Activated naive CD4-positive, alpha-beta T cell treated with anti-CD3 and anti-CD28 coated beads, Interleukin-2, amount 10 ng/mL, durations not matched to agents 7 days and 5 days (primary cell): Measurements from ENCODE around the gene FABP3.
"Not testable (repeated sequence)": the region's sequence is repeated elsewhere in the genome, so short reads cannot be mapped to it uniquely, and the experiment has no call there.

Experiments
- CTCF ChIA-PET: fragments of 350-600 bp; sonication (Branson Sonifier 250); formaldehyde crosslinking; loops from one replicate; lab custom pipeline; 2021; ENCODE audit warnings: antibody characterized with exemption; lab: Charles Lee
- DNase-seq: peaks from one replicate; pipeline ENCODE4 v3.0.0-alpha.2; 2020
- H3K27ac Mint-ChIP-seq: one replicate; pipeline ENCODE4 v1.8.0; 2021; ENCODE audit warnings: mild to moderate bottlenecking, moderate library complexity, mixed read lengths
- H3K27me3 Mint-ChIP-seq: one replicate; pipeline ENCODE4 v1.8.0; 2021; ENCODE audit warnings: mild to moderate bottlenecking, mixed read lengths
- H3K36me3 Mint-ChIP-seq: one replicate; pipeline ENCODE4 v1.8.0; 2021; ENCODE audit warnings: mixed read lengths
- H3K4me1 Mint-ChIP-seq: one replicate; pipeline ENCODE4 v1.8.0; 2021; ENCODE audit warnings: mixed read lengths
- H3K4me3 Mint-ChIP-seq: one replicate; pipeline ENCODE4 v1.8.0; 2021; ENCODE audit warnings: mild to moderate bottlenecking, moderate library complexity, mixed read lengths
- H3K9me3 Mint-ChIP-seq: one replicate; pipeline ENCODE4 v1.8.0; 2021; ENCODE audit warnings: mixed read lengths

FABP3 gene

GRCh38 chr1:31390071-31390470 is 17.2 kb upstream of the FABP3 start:
- no peak overlapping the region for H3K27ac Mint-ChIP-seq
- CTCF ChIA-PET, result interaction anchor here (2.2 kb wide), 1 partner anchor 159 kb away, joined by 7 read pairs; no protein-coding TSS in a partner anchor
- DNase-seq, result no peak
- no peaks in the 10 kb centered on the region for H3K36me3 Mint-ChIP-seq
- H3K4me3 Mint-ChIP-seq, result no peak overlapping the region
- H3K9me3 Mint-ChIP-seq, result no peaks in the 10 kb centered on the region
- H3K4me1 Mint-ChIP-seq, result peaks cover 9% of the 10 kb centered on the region
- peaks cover 27% of the 10 kb centered on the region for H3K27me3 Mint-ChIP-seq

GRCh38 chr1:31389616-31390015 is 16.7 kb upstream of the FABP3 start:
- Mint-ChIP-seq H3K4me1 (peaks cover 5% of the 10 kb centered on the region), H3K9me3 (no peaks in the 10 kb centered on the region), H3K27me3 (peaks cover 25% of the 10 kb centered on the region), H3K4me3 (no peak overlapping the region), H3K27ac (no peak overlapping the region), H3K36me3 (no peaks in the 10 kb centered on the region)
- CTCF ChIA-PET, result no interaction called here
- no peak for DNase-seq

GRCh38 chr1:31387612-31388011 is 14.7 kb upstream of the FABP3 start:
- Mint-ChIP-seq H3K4me1 (no peaks in the 10 kb centered on the region), H3K4me3 (no peak overlapping the region), H3K9me3 (no peaks in the 10 kb centered on the region), H3K27me3 (peaks cover 36% of the 10 kb centered on the region), H3K27ac (no peak overlapping the region), H3K36me3 (no peaks in the 10 kb centered on the region)
- CTCF ChIA-PET, result no interaction called here
- DNase-seq, result no peak

GRCh38 chr1:31386576-31387243 is 13.8 kb upstream of the FABP3 start:
- H3K36me3 Mint-ChIP-seq, H3K9me3 Mint-ChIP-seq, H3K4me3 Mint-ChIP-seq, H3K27ac Mint-ChIP-seq, DNase-seq, H3K4me1 Mint-ChIP-seq: not testable (repeated sequence)
- CTCF ChIA-PET, result interaction anchor here (1.0 kb wide), 2 partner anchors 8 to 162 kb away, joined by 3 to 4 read pairs; no protein-coding TSS in a partner anchor
- peaks cover 42% of the 10 kb centered on the region for H3K27me3 Mint-ChIP-seq

- Mint-ChIP-seq H3K4me1 (no peaks in the 10 kb centered on the region), H3K27ac (no peak overlapping the region), H3K36me3 (no peaks in the 10 kb centered on the region), H3K9me3 (no peaks in the 10 kb centered on the region), H3K4me3 (no peak overlapping the region), H3K27me3 (peaks cover 57% of the 10 kb centered on the region)
- no peak for DNase-seq
- CTCF ChIA-PET, result interaction anchor here (1.3 kb wide), 1 partner anchor 11 kb away, joined by 5 read pairs; no protein-coding TSS in a partner anchor
These were observed 11.1 kb upstream of the FABP3 start for GRCh38 chr1:31383967-31384366.

GRCh38 chr1:31382379-31382989 is 9.6 kb upstream of the FABP3 start:
- H3K27me3 Mint-ChIP-seq, result peaks cover 61% of the 10 kb centered on the region
- H3K4me1 Mint-ChIP-seq, result no peaks in the 10 kb centered on the region
- H3K4me3 Mint-ChIP-seq, result no peak overlapping the region
- CTCF ChIA-PET, result no interaction called here
- H3K27ac Mint-ChIP-seq, result no peak overlapping the region
- H3K9me3 Mint-ChIP-seq, result no peaks in the 10 kb centered on the region
- DNase-seq, result no peak
- no peaks in the 10 kb centered on the region for H3K36me3 Mint-ChIP-seq

GRCh38 chr1:31381394-31382294 is 8.8 kb upstream of the FABP3 start:
- no peaks in the 10 kb centered on the region for H3K36me3 Mint-ChIP-seq
- no peak for DNase-seq
- CTCF ChIA-PET, result interaction anchor here (0.6 to 2.0 kb wide), 2 partner anchors 14 to 150 kb away, joined by 3 to 6 read pairs; no protein-coding TSS in a partner anchor

GRCh38 chr1:31380181-31380580 is 7.3 kb upstream of the FABP3 start:
- CTCF ChIA-PET, result interaction anchor here (2.0 kb wide), 1 partner anchor 15 kb away, joined by 6 read pairs; no protein-coding TSS in a partner anchor
- no peaks in the 10 kb centered on the region for H3K9me3 Mint-ChIP-seq
- H3K36me3 Mint-ChIP-seq, result no peaks in the 10 kb centered on the region
- no peaks in the 10 kb centered on the region for H3K4me1 Mint-ChIP-seq
- no peak for DNase-seq
- peaks cover 50% of the 10 kb centered on the region for H3K27me3 Mint-ChIP-seq
- H3K27ac Mint-ChIP-seq, result no peak overlapping the region
- no peak overlapping the region for H3K4me3 Mint-ChIP-seq

More at GRCh38 chr1:31381394-31382294, 8.8 kb upstream of the FABP3 start:
- Mint-ChIP-seq H3K27me3 (peaks cover 59% of the 10 kb centered on the region), H3K4me1 (no peaks in the 10 kb centered on the region), H3K4me3 (no peak overlapping the region), H3K9me3 (no peaks in the 10 kb centered on the region), H3K27ac (no peak overlapping the region)

GRCh38 chr1:31378001-31378400 is 5.1 kb upstream of the FABP3 start:
- Mint-ChIP-seq H3K27me3 (peaks cover 46% of the 10 kb centered on the region), H3K4me1 (peaks cover 8% of the 10 kb centered on the region), H3K27ac (no peak overlapping the region), H3K36me3 (no peaks in the 10 kb centered on the region), H3K9me3 (no peaks in the 10 kb centered on the region), H3K4me3 (no peak overlapping the region)
- CTCF ChIA-PET, result no interaction called here
- no peak for DNase-seq

GRCh38 chr1:31377364-31377863 is 4.5 kb upstream of the FABP3 start:
- DNase-seq, result no peak
- Mint-ChIP-seq H3K27ac (no peak overlapping the region), H3K9me3 (no peaks in the 10 kb centered on the region), H3K36me3 (no peaks in the 10 kb centered on the region), H3K4me1 (peaks cover 12% of the 10 kb centered on the region), H3K4me3 (no peak overlapping the region), H3K27me3 (peaks cover 49% of the 10 kb centered on the region)
- CTCF ChIA-PET, result no interaction called here

GRCh38 chr1:31376375-31377134 is 3.7 kb upstream of the FABP3 start:
- H3K4me3 Mint-ChIP-seq, result no peak overlapping the region
- no peaks in the 10 kb centered on the region for H3K36me3 Mint-ChIP-seq
- no peaks in the 10 kb centered on the region for H3K9me3 Mint-ChIP-seq
- CTCF ChIA-PET, result no interaction called here
- no peak overlapping the region for H3K27ac Mint-ChIP-seq
- peaks cover 47% of the 10 kb centered on the region for H3K27me3 Mint-ChIP-seq
- peaks cover 13% of the 10 kb centered on the region for H3K4me1 Mint-ChIP-seq
- DNase-seq, result no peak

GRCh38 chr1:31374511-31375196 is 1.8 kb upstream of the FABP3 start:
- Mint-ChIP-seq H3K4me1 (peaks cover 13% of the 10 kb centered on the region), H3K27ac (no peak overlapping the region), H3K4me3 (no peak overlapping the region), H3K27me3 (peaks cover 31% of the 10 kb centered on the region), H3K9me3 (no peaks in the 10 kb centered on the region), H3K36me3 (no peaks in the 10 kb centered on the region)
- DNase-seq, result no peak
- CTCF ChIA-PET, result interaction anchor here (1.6 to 2.1 kb wide), 3 partner anchors 14 to 174 kb away, joined by 4 to 11 read pairs (median 4); no protein-coding TSS in a partner anchor
